Measurements from ENCODE around the gene AP1B1. TPM values are rescaled to one million over a fixed set of nuclear protein-coding genes. Genes with fewer than 3 reads are reported as not detected.

AP1B1 gene
- total and polyA plus RNA-seq, 7 donors, result 33.1 to 83.2 (median 43.6) TPM

Small RNA genes within 50 kb of the gene (small RNA-seq; reads per million reads assigned to genes)
- 0 reads per million in 3 donors for gene AC000041.1
- gene MIR3653, result 0 reads per million in 3 donors

Other genes with a start within 250 kb of the AP1B1 start
- gene EMID1, start 182.7 kb downstream of the AP1B1 start, total RNA-seq, result 1 to 10 TPM in 2 of 4 donors, under 1 TPM in 2; 0.27 to 4.7 (median 1.2) TPM
- gene EMID1, start 182.7 kb downstream of the AP1B1 start, polyA plus RNA-seq, result 1 to 10 TPM; 3.2 to 5.9 (median 3.6) TPM
- gene RHBDD3, start 120.6 kb downstream of the AP1B1 start, total RNA-seq, result 10 to 100 TPM; 16.1 to 20.5 (median 18.0) TPM
- 10 to 100 TPM in 1 of 3 donors, 1 to 10 TPM in 2; 5.4 to 40.7 (median 8.3) TPM for gene RHBDD3, start 120.6 kb downstream of the AP1B1 start, polyA plus RNA-seq
- gene EWSR1, start 120.3 kb downstream of the AP1B1 start, total RNA-seq, result 100 to 1,000 TPM; 170 to 233 (median 177) TPM
- gene EWSR1, start 120.3 kb downstream of the AP1B1 start, polyA plus RNA-seq, result 100 to 1,000 TPM in 1 of 3 donors, 10 to 100 TPM in 2; 81.4 to 182 (median 83.5) TPM
- 10 to 100 TPM; 14.0 to 25.2 (median 19.3) TPM for gene GAS2L1, start 81.9 kb downstream of the AP1B1 start, total RNA-seq
- gene GAS2L1, start 81.9 kb downstream of the AP1B1 start, polyA plus RNA-seq, result 10 to 100 TPM; 12.0 to 27.5 (median 23.8) TPM
- 1 to 10 TPM in 2 of 4 donors, under 1 TPM in 2; 0.33 to 1.7 (median 0.92) TPM for gene RASL10A, start 72.9 kb downstream of the AP1B1 start, total RNA-seq
- 1 to 10 TPM in 1 of 3 donors, not detected in 2; 3.0 TPM for gene RASL10A, start 72.9 kb downstream of the AP1B1 start, polyA plus RNA-seq
- gene RFPL1, start 50.0 kb upstream of the AP1B1 start, total RNA-seq, result not detected
- not detected for gene RFPL1, start 50.0 kb upstream of the AP1B1 start, polyA plus RNA-seq
- 1 to 10 TPM; 1.2 to 3.0 (median 1.9) TPM for gene NEFH, start 91.6 kb upstream of the AP1B1 start, total RNA-seq
- gene NEFH, start 91.6 kb upstream of the AP1B1 start, polyA plus RNA-seq, result 1 to 10 TPM in 1 of 3 donors, under 1 TPM in 1, not detected in 1; 0.23 to 1.2 TPM
- gene THOC5, start 165.2 kb upstream of the AP1B1 start, total RNA-seq, result 10 to 100 TPM; 50.1 to 72.2 (median 66.5) TPM
- 10 to 100 TPM; 12.0 to 23.0 (median 16.2) TPM for gene THOC5, start 165.2 kb upstream of the AP1B1 start, polyA plus RNA-seq
- 10 to 100 TPM; 10.2 to 14.4 (median 13.5) TPM for gene NIPSNAP1, start 192.5 kb upstream of the AP1B1 start, total RNA-seq
- 10 to 100 TPM; 43.2 to 61.5 (median 53.5) TPM for gene NIPSNAP1, start 192.5 kb upstream of the AP1B1 start, polyA plus RNA-seq
- gene NF2, start 215.1 kb upstream of the AP1B1 start, total RNA-seq, result 10 to 100 TPM; 16.6 to 34.3 (median 23.8) TPM
- 10 to 100 TPM in 1 of 3 donors, 1 to 10 TPM in 2; 3.6 to 18.7 (median 6.2) TPM for gene NF2, start 215.1 kb upstream of the AP1B1 start, polyA plus RNA-seq